Measurements from ENCODE around the gene RUBCN.
"Not testable (repeated sequence)": the region's sequence is repeated elsewhere in the genome, so short reads cannot be mapped to it uniquely, and the experiment has no call there.

- not testable (repeated sequence) for TF ChIP-seq EZH2 (IDR thresholded peaks at IDR 0.05; ENCODE audit: insufficient read depth, poor library complexity, severe bottlenecking); EZH2phosphoT487 (IDR thresholded peaks at IDR 0.05; ENCODE audit: insufficient read depth, low read depth)
These were observed 71.2 kb downstream of the RUBCN start for GRCh38 chr3:197665549-197665948.
